Panc1 (cell line): Measurements from ENCODE around the gene GMPR2. TPM values are rescaled to one million over a fixed set of nuclear protein-coding genes. Genes with fewer than 3 reads are reported as not detected.

ENCODE experiments used
- ATAC-seq: fragments of 200-7000 bp; cut with Tn5 transposase; 2 replicates; pipeline ENCODE4 v1.9.1; 2020; ENCODE audit warnings: mild to moderate bottlenecking, moderate library complexity
- BruUV-seq: library from RNA; stranded (reverse); fragments of 400-500 nt; replicated peaks from 2 replicates; lab custom pipeline; 2021; lab: Mats Ljungman, UMichigan
- CTCF ChIA-PET: fragments of 300-600 bp; sonication (Branson Sonifier 250); formaldehyde crosslinking; loops from one replicate; lab custom pipeline; 2022; ENCODE audit warnings: antibody characterized with exemption; lab: Charles Lee
- POLR2A ChIA-PET: fragments of 300-600 bp; sonication (Branson Sonifier 250); formaldehyde crosslinking; loops from one replicate; lab custom pipeline; 2022; ENCODE audit warnings: antibody characterized with exemption; lab: Charles Lee
- DNase-seq: peaks from one replicate; pipeline ENCODE4 v3.0.0-alpha.2; 2010; ENCODE audit warnings: low read depth, low spot score
- H3K27ac ChIP-seq: 2 replicates; pipeline ENCODE4 v1.5.1; 2011; ENCODE audit warnings: mild to moderate bottlenecking, low read length, inconsistent platforms
- H3K27me3 ChIP-seq: fragments of 200-500 bp; sonication (Bioruptor generic); 2 replicates; pipeline ENCODE4 v1.6.0; 2014; ENCODE audit warnings: low read length, inconsistent platforms; ENCODE audit not compliant: control insufficient read depth, insufficient read depth
- H3K36me3 ChIP-seq: fragments of 200-500 bp; sonication (Bioruptor generic); 2 replicates; pipeline ENCODE4 v1.5.1; 2014; ENCODE audit warnings: inconsistent platforms, mild to moderate bottlenecking, low read length, moderate library complexity; ENCODE audit not compliant: control insufficient read depth, insufficient read depth
- H3K4me1 ChIP-seq: 2 replicates; pipeline ENCODE4 v1.5.1; 2011; ENCODE audit warnings: inconsistent platforms, mild to moderate bottlenecking, low read length, moderate library complexity; ENCODE audit not compliant: control insufficient read depth, insufficient read depth
- H3K4me3 ChIP-seq, 2 experiments: 2 replicates each; pipeline ENCODE4 v1.5.1; 2011 to 2012; ENCODE audit warnings: low read depth in 2 of 2, low read length in 2 of 2, mild to moderate bottlenecking in 2 of 2, inconsistent platforms in 1 of 2, moderate library complexity in 1 of 2
- H3K9me3 ChIP-seq: fragments of 200-500 bp; sonication (Bioruptor generic); 2 replicates; pipeline ENCODE4 v1.5.1; 2014; ENCODE audit warnings: low read depth, mild to moderate bottlenecking, inconsistent platforms, low read length, moderate library complexity; ENCODE audit not compliant: control insufficient read depth, insufficient read depth
- POLR2AphosphoS5 ChIP-seq: IDR thresholded peaks from 2 replicates; pipeline ENCODE4 v1.6.1; 2012; ENCODE audit warnings: mild to moderate bottlenecking, low read depth, low read length, moderate library complexity
- SIN3A ChIP-seq: IDR thresholded peaks from 2 replicates; pipeline ENCODE4 v1.6.1; 2012; ENCODE audit warnings: low read depth, mild to moderate bottlenecking, low read length, moderate library complexity, borderline replicate concordance; ENCODE audit not compliant: insufficient read depth
- TCF7L2 ChIP-seq: IDR thresholded peaks from 2 replicates; pipeline ENCODE4 v1.6.1; 2011; ENCODE audit warnings: mild to moderate bottlenecking, low read depth, low read length, inconsistent platforms
- in situ Hi-C: cut with HindIII; loops from 2 replicates; pipeline ENCODE4 v1.10.0; 2016; ENCODE audit warnings: low sequenced_read_pairs, low pct_unique_long_range_greater_than_20kb
- intact Hi-C: fragments of 100-400 bp; cut with micrococcal nuclease; formaldehyde crosslinking; loops from one replicate; pipeline ENCODE4 v1.10.0; 2022; ENCODE audit not compliant: unreplicated experiment
- total RNA-seq: library from RNA; stranded (reverse); gene quantifications from one replicate; pipeline ENCODE4 v1.2.1, GENCODE V29; 2021; ENCODE audit not compliant: unreplicated experiment
- TF ChIP-seq, protein P1 (sequence below): fragments of 450-650 bp; IDR thresholded peaks from 2 replicates; pipeline ENCODE4 v1.5.1; 2017; ENCODE audit warnings: mild to moderate bottlenecking
- TF ChIP-seq, protein P2 (sequence below), 2 experiments: IDR thresholded peaks; 2 replicates each; pipeline ENCODE4 v1.6.1; 2011 to 2012; ENCODE audit warnings: low read depth in 2 of 2, control low read depth in 1 of 2, low read length in 1 of 2, mild to moderate bottlenecking in 1 of 2, moderate library complexity in 1 of 2; ENCODE audit not compliant: insufficient read depth in 1 of 2

Gene GMPR2
- total RNA-seq, 1 experiment from 2014 or later: 45.9 TPM

DNA sequence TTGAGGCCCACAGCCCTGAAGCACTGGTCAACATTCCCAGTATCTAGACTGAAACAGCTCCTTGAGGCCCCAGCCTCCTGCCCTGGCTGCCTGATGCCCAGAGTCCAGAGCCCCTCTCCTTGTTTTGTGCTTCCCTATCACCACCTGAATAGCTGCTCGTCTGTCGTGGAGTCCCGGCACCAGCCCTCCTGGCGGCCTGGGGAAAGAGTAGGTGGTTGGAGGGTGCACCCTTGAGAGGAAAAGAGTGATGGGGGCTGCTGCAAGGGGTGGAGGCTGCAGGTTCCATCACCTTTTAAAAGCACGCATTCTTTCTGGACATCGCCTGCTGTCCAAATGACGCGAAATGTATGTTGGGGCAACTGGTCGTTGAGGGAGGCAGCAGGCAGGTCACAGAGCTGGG lies 35.5 kb downstream of the GMPR2 start:
- TF ChIP-seq, protein P1, sequence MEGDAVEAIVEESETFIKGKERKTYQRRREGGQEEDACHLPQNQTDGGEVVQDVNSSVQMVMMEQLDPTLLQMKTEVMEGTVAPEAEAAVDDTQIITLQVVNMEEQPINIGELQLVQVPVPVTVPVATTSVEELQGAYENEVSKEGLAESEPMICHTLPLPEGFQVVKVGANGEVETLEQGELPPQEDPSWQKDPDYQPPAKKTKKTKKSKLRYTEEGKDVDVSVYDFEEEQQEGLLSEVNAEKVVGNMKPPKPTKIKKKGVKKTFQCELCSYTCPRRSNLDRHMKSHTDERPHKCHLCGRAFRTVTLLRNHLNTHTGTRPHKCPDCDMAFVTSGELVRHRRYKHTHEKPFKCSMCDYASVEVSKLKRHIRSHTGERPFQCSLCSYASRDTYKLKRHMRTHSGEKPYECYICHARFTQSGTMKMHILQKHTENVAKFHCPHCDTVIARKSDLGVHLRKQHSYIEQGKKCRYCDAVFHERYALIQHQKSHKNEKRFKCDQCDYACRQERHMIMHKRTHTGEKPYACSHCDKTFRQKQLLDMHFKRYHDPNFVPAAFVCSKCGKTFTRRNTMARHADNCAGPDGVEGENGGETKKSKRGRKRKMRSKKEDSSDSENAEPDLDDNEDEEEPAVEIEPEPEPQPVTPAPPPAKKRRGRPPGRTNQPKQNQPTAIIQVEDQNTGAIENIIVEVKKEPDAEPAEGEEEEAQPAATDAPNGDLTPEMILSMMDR: no peak
- TF ChIP-seq TCF7L2 (no peak), SIN3A (no peak)
- intact Hi-C loops: no loop called here
- in situ Hi-C loops: no loop called here
- Histone ChIP-seq H3K4me1 (peaks cover 3% of the 10 kb centered on the region; the same call in 1 of the 2 replicates), H3K4me3 (no peak overlapping the region), H3K27me3 (no peaks in the 10 kb centered on the region), H3K36me3 (no peaks in the 10 kb centered on the region), H3K9me3 (no peaks in the 10 kb centered on the region), H3K27ac (no peak overlapping the region)
- ChIA-PET POLR2A (no interaction called here), CTCF (no interaction called here)
- BruUV-seq: no TSS peak
- DNase-seq (no peak), ATAC-seq (no peak)

DNA sequence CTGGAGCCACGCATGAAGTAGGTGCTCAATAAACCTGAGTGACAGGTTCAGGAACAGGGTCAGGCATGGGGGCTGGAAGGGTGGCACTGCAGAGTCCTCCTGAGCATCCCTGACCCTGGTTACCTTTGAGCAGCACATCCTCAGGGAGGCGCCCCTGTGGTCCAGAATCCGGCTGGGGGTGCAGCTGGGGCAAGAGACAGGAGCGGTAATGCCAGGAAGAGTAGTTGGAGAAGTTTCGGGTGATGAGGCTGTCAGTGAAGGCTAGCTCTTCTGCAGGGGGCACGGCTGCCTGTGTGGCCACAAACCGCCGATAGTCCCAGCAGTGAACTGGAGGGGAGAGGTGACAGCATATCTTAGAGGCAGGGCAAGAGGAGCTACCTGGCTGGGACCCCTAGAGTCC lies 36.6 kb downstream of the GMPR2 start:
- ATAC-seq (no peak), DNase-seq (no peak)
- ChIA-PET CTCF (no interaction called here), POLR2A (no interaction called here)
- Histone ChIP-seq H3K27me3 (no peaks in the 10 kb centered on the region), H3K9me3 (no peaks in the 10 kb centered on the region), H3K27ac (no peak overlapping the region), H3K36me3 (no peaks in the 10 kb centered on the region), H3K4me1 (peaks cover 3% of the 10 kb centered on the region; the same call in 1 of the 2 replicates), H3K4me3 (no peak overlapping the region)
- intact Hi-C loops: no loop called here
- TF ChIP-seq, protein P1: no peak
- TF ChIP-seq POLR2AphosphoS5 (no peak), SIN3A (no peak), TCF7L2 (no peak)
- TF ChIP-seq, protein P2, sequence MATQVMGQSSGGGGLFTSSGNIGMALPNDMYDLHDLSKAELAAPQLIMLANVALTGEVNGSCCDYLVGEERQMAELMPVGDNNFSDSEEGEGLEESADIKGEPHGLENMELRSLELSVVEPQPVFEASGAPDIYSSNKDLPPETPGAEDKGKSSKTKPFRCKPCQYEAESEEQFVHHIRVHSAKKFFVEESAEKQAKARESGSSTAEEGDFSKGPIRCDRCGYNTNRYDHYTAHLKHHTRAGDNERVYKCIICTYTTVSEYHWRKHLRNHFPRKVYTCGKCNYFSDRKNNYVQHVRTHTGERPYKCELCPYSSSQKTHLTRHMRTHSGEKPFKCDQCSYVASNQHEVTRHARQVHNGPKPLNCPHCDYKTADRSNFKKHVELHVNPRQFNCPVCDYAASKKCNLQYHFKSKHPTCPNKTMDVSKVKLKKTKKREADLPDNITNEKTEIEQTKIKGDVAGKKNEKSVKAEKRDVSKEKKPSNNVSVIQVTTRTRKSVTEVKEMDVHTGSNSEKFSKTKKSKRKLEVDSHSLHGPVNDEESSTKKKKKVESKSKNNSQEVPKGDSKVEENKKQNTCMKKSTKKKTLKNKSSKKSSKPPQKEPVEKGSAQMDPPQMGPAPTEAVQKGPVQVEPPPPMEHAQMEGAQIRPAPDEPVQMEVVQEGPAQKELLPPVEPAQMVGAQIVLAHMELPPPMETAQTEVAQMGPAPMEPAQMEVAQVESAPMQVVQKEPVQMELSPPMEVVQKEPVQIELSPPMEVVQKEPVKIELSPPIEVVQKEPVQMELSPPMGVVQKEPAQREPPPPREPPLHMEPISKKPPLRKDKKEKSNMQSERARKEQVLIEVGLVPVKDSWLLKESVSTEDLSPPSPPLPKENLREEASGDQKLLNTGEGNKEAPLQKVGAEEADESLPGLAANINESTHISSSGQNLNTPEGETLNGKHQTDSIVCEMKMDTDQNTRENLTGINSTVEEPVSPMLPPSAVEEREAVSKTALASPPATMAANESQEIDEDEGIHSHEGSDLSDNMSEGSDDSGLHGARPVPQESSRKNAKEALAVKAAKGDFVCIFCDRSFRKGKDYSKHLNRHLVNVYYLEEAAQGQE (IDR thresholded peaks at IDR 0.05; ENCODE audit: insufficient read depth in 1 of 2, low read depth in 2 of 2, low read length in 1 of 2): no peak
- no TSS peak for BruUV-seq
- in situ Hi-C loops: no loop called here
